Measurements from ENCODE around the gene CENPP. TPM values are rescaled to one million over a fixed set of nuclear protein-coding genes. Genes with fewer than 3 reads are reported as not detected.

Gene CENPP
- total RNA-seq, 1 donor from 2014 or later: 4.3 TPM

GRCh38 chr9:92612816-92613215 is 287.1 kb downstream of the CENPP start:
- ATAC-seq (no peak), DNase-seq (no peak)
- Histone ChIP-seq H3K36me3 (peaks cover 60% of the 10 kb centered on the region), H3K27me3 (ENCODE audit: low read depth) (no peaks in the 10 kb centered on the region), H3K4me3 (no peak overlapping the region), H3K9me3 (no peaks in the 10 kb centered on the region), H3K4me1 (peaks cover 11% of the 10 kb centered on the region), H3K27ac (no peak overlapping the region)
- intact Hi-C loops (cut with DNase I): no loop called here
- no peak for TF ChIP-seq CTCF (IDR thresholded peaks at IDR 0.05)

- no peak for DNase-seq
- Histone ChIP-seq H3K4me3 (no peak overlapping the region), H3K4me1 (peaks cover 11% of the 10 kb centered on the region), H3K36me3 (peaks cover 66% of the 10 kb centered on the region), H3K9me3 (no peaks in the 10 kb centered on the region), H3K27ac (no peak overlapping the region), H3K27me3 (ENCODE audit: low read depth) (no peaks in the 10 kb centered on the region)
- intact Hi-C loops (cut with DNase I): no loop called here
- ATAC-seq: no peak
- no peak for TF ChIP-seq CTCF (IDR thresholded peaks at IDR 0.05)
These were observed 287.7 kb downstream of the CENPP start for GRCh38 chr9:92613268-92614122.

GRCh38 chr9:92614123-92614510 is 288.4 kb downstream of the CENPP start:
- peaks cover 70% of the 10 kb centered on the region for H3K36me3 ChIP-seq
- TF ChIP-seq CTCF (IDR thresholded peaks at IDR 0.05): no peak
- intact Hi-C loops (cut with DNase I): no loop called here
- H3K27ac ChIP-seq: no peak overlapping the region
- no peak for DNase-seq
- H3K4me1 ChIP-seq: peaks cover 11% of the 10 kb centered on the region
- no peaks in the 10 kb centered on the region for H3K27me3 ChIP-seq (ENCODE audit: low read depth)
- ATAC-seq: no peak
- no peaks in the 10 kb centered on the region for H3K9me3 ChIP-seq
- no peak overlapping the region for H3K4me3 ChIP-seq

DNA sequence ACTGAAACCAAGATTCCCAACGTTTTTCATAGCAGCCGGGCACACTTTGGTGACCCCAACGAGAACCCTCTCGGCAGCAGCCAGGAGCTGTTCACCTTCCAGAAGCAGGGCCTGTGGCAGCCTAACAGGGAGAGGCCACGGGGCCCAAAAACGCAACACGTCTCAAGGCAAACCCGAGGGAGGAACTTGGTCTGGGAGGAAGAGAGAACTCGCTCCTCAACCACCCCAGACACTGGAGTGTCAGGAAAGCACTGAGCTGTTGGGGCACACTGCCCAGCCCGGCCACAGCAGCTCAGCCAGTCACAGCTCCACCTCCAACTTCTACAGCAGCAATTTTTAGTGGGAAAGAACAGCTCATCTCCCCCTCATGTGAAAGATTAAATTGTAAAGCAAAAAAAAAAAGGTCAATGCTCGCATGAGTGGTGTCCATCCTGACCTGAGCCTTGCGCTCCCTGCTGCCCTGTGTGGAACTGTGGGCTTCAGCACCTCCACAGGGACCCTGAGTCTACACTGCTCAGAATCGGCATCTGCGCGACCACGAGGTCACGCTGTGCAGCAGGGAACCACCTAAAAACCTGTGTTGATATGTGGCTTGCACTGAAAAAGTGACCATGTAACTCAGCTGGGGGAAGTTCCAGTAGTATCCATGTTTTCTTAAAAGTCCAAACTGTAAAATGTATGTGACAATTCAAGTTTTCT is 289.2 kb downstream of the CENPP start:
- ATAC-seq (no peak), DNase-seq (no peak)
- no peak for TF ChIP-seq CTCF (IDR thresholded peaks at IDR 0.05)
- Histone ChIP-seq H3K4me1 (peaks cover 11% of the 10 kb centered on the region), H3K27me3 (ENCODE audit: low read depth) (no peaks in the 10 kb centered on the region), H3K27ac (peak overlapping the region; percentile 53), H3K36me3 (peaks cover 71% of the 10 kb centered on the region), H3K9me3 (no peaks in the 10 kb centered on the region), H3K4me3 (no peak overlapping the region)
- intact Hi-C loops (cut with DNase I): no loop called here

GRCh38 chr9:92615790-92616189 is 290.0 kb downstream of the CENPP start:
- intact Hi-C loops (cut with DNase I): no loop called here
- TF ChIP-seq CTCF (IDR thresholded peaks at IDR 0.05): no peak
- Histone ChIP-seq H3K36me3 (peaks cover 80% of the 10 kb centered on the region), H3K9me3 (no peaks in the 10 kb centered on the region), H3K4me1 (peaks cover 11% of the 10 kb centered on the region), H3K27me3 (ENCODE audit: low read depth) (no peaks in the 10 kb centered on the region), H3K27ac (peak overlapping the region; percentile 19), H3K4me3 (no peak overlapping the region)
- no peak for DNase-seq
- no peak for ATAC-seq
